ENCODE measurements around the gene BTBD6.
"Not testable (repeated sequence)": the region's sequence is repeated elsewhere in the genome, so short reads cannot be mapped to it uniquely, and the experiment has no call there.

The BTBD6 gene

DNA sequence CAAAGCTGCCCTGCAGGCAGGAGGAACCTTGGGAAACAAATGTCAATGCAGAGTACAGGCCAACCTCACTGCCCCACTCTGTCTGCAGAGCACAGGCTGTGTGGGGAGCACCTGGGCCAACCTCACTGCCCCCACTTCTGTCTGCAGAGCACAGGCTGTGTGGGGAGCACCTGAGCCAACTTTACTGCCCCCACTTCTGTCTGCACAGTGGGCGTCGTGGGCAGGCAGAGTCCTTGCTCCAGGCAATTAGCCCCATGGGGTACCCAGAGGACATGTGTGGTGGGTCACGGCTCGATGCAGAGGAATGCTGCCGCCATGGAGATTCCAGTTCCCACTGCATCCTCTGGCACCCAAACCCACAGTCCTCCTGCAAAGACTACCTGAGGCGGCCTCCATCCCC lies 26.3 kb downstream of the BTBD6 start:
- no peak for DNase-seq

DNA sequence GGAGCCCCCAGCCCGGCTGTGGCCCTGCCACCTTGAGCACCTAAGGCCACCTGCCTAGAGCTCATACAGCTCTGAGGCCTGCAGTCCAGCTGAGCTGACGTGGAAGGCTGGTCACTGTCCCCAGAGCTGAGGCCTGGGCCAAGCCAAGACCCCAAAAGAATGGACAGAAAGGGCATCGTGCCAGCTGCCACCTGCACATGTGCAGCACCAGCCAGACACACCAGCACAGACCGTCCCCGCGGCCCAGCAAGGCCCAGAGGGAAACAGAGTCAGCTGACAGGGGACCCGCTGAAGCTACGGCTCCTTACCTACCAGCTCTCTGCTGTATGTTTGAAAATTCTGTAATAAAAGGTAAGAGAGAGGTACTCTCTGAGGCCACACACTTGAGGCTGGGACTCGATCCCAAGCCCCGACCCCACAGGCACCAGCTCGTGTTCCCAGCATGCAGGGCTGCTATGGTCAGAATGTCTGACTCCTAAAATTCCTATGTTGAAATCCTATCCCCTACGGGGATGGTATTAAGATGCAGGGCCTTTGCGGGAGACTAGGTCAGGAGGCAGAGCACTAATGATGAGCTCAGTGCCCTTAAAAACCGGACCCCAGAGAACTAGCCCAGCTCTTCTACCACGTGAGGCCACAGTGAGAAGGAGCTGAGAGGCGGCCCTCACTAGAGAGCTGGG lies 27.1 kb downstream of the BTBD6 start:
- DNase-seq = no peak

DNA sequence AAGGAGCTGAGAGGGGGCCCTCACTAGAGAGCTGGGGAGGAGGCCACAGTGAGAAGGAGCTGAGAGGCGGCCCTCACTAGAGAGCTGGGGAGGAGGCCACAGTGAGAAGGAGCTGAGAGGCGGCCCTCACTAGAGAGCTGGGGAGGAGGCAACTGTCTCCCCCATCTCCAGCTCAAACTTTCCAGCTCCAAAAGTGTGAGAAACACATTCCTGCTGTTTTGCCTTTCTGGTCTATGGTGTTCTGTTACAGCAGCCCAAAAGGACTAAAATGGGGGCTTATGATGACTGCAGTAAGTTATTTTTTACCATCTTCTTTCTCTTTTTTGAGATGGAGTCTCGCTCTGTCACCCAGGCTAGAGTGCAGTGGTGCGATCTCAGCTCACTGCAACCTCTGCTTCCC lies 29.1 kb downstream of the BTBD6 start:
- DNase-seq = not testable (repeated sequence)

DNA sequence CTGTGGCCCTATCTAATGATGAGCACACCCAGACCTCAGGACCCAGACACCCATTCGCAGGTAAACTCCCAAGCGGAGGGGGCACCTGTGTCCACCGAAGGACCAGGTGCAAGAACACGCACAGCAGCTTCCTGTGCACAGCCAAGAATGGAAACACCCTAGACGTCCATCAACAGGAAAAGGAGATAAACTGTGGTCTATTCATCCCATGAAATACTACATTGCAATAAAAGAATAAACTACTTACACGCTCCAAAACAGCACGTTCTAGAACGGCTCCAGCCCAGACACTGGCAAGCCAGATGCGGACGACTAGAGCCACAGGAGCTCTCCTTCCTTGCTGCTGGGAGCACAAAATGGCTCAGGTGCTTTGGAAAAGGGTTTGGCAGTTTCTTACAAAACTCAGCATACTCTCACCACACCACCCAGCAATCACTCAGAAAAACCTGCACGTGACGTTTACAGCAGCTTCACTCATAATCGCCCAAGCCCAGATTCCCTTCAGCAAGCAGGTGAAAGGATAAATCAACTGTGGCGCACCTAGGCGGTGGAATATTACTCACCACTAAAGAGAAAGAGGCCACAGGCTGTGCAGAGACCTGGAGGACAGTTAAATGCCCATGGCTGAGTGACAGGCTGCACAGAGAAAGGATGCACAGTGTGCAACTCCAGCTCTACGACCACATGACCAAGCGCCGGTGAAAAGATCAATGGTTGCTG lies 31.5 kb downstream of the BTBD6 start:
- no peak for DNase-seq

DNA sequence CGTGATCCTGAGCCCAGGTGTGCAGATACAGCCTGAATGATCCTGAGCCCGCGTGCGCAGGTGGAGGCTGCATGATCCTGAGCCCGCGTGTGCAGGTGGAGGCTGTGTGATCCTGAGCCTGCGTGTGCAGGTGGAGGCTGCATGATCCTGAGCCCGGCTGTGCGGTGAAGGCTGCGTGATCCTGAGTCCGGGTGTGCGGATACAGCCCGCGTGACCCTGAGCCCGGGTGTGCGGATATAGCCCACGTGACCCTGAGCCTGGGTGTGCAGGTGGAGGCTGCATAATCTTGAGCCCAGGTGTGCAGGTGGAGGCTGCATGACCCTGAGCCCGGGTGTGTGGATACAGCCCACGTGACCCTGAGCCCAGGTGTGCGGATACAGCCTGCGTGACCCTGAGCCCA lies 32.2 kb downstream of the BTBD6 start:
- no peak for DNase-seq

DNA sequence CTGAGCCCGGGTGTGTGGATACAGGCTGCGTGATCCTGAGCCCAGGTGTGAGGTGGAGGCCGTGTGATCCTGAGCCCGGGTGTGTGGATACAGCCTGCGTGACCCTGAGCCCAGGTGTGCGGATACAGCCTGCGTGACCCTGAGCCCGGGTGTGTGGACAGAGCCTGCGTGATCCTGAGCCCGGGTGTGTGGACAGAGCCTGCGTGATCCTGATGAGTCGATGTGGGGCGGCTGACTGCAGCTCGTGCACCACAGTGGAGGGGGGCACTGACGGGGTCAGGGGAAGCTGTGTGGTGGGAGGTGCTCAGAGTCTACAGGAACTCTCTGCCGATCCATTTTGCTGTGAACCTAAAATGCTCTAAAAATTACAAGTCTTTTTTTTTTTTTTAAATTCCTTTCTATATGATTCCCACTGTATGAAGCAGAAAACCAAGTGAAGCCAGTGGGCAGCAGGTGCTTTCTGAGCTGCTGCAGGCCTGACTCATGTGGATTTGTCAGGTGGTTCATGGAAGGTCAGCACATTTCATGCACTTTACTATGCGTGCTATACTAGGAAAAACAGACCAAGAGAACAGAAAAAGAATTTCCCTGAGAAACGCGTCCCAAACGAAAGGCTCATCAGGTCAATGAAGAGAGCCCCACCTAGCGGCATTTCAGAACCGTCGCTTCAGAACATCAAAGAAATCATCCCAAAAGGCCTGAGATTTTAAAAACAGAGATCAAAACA lies 33.2 kb downstream of the BTBD6 start:
- no peak for DNase-seq

DNA sequence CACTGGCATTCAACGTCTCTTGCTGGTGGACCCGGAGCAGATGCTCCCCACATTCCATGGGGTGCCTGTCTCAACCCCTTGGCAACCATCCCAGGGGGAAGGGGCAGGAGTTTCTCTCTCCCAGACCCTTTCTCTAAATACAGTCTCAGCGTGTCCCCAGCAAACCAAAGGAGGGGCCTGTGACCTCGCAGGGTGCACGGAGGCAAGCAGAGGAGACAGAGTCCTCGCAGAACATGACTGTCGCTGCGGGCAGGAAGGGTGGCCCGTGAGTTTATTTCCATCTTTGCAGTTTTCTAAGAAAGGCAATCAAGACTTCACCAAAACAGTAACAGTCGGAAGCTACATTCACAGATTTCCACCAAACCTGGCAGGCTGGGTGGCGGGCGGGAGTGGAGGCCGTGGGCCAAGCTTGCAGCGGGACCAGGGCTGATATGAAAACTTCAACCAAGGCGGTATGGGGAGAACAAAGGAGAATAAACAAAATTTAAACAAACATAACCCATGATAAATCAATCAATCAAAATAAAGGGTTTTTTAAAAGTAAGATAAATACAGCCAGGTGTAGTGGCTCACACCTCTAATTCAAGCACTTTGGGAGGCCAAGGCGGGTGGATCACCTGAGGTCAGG lies 33.9 kb downstream of the BTBD6 start:
- no peak for DNase-seq

DNA sequence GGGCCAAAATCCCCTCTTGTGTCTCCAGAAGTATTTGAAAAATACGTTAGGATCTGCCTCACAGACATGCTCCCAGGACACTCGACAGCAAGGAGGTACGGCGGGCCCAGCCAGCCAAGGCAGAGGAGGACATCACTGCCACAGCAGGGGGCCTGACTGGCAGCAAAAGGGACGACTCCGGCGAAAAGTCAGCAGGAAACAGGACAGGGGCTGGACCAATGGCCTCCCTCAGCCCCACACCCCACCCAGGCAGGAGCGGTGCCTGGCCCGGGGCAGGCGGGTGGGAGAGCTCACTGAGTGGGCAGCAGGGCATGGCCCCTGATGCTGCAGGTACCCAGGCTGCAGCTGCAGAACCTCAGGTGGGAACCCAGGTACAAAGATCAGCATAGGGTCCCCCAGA lies 34.7 kb downstream of the BTBD6 start:
- no peak for DNase-seq

DNA sequence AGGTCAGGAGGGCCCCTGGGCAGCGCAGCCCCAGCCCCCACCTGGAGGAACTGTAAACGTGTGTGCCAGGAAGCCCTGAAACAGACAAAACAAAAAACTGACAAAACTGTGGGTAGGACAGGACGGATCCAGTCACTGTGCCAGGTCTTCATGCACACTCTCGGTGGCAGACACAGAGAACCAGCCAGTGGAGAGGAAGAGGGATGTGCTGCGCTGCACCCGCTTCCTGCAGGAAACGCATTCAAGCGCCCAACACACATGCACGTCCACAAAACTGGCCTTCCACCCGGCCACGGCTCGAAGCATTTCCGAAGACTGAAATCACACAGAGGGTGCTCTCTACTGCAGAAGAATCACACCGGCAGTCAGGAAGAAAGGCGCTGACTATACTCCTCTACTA lies 35.6 kb downstream of the BTBD6 start:
- no peak for DNase-seq

DNA sequence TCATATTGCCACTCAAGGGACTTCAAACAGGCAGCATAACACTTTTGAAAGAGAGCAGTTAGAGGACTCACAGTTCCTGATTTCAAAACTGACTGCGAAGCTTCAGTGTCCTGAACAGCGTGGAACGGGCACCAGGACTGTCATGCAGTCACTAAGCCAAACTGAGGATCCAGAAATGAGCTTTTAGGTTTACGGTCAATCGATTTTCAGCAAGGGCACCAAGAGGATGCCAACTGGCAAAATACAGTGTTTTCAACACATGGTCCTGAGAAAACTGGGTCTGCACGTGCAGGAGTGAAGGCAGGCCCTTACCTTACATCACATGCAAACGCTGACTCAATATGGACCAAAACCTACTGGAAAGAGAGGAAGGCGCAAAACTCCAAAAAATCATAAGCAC lies 36.8 kb downstream of the BTBD6 start:
- no peak for DNase-seq

DNA sequence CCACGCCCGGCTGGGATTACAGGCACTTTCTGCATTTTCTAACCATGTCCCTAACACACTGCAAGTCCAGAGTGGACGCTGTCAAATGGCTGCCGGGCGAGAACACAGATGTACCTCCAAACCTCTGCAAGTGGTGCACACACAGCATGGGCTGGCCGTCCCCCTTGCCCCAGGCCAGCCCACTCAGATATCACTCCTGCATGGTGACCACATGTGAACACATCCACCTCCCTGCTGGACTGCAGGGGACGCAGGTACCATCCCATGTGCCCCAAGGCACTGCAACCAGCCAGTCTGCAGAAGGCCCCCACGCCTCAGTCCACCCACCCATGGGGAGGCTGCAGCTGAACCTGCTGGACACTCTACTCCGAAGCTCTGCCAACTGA lies 38.4 kb downstream of the BTBD6 start:
- DNase-seq = no peak

DNA sequence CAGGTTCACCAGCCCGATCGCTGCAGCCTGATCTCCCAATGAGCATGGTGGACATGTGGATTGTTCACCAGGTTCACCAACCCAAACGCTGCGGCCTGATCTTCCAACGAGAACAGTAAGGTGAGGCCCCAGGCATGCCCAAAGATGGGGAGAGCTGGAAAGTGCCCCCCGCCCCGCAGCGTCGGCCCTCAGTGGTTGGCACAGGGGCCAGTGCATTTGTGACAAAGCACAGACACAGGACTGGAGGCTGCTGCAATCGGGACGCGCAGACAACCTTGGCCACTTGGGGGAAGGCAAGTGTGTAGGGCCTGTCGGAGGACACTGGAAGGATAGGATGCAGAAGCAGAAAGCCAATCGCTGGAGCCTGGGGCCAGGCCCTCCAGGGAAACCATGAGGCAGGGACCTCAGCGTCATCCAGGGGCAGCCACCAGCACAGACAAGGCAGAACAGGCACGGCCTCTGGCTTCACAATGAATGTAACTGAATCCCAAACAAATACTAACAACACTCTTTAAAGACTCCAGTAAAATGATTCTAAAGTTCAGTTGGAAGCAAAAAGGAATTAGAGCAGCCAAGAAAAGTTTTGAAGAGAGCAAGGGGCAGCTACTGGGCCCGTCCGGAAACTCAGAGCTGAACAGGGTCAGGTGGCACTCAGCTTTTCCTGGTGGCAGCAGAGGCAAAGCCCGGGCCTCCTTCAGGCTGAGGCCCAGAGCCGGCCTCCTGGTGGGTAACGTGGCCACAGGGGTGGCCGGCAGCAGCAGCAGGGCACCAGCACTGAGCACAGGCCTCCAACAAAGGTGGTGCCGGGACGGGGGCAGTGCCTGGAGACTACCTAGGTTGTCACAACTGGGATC lies 39.1 kb downstream of the BTBD6 start:
- DNase-seq = no peak

DNA sequence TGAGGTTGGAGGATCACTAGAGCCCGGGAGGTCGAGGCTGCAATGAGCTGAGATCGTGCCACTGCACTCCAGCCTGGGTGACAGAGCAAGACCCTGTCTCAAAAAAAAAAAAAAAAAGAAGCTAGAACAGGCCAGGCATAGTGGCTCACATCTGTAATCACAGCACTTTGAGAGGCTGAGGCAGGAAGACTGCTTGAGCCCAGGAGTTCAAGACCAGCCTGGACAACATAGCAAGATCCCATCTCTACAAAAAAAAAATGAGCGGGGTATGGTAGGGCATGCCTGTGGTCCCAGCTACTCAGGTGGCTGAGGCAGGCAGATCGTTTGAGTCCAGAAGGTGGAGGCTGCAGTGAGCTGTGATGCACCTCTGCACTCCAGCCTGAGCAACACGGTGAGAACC lies 40.6 kb downstream of the BTBD6 start:
- not testable (repeated sequence) for DNase-seq

DNA sequence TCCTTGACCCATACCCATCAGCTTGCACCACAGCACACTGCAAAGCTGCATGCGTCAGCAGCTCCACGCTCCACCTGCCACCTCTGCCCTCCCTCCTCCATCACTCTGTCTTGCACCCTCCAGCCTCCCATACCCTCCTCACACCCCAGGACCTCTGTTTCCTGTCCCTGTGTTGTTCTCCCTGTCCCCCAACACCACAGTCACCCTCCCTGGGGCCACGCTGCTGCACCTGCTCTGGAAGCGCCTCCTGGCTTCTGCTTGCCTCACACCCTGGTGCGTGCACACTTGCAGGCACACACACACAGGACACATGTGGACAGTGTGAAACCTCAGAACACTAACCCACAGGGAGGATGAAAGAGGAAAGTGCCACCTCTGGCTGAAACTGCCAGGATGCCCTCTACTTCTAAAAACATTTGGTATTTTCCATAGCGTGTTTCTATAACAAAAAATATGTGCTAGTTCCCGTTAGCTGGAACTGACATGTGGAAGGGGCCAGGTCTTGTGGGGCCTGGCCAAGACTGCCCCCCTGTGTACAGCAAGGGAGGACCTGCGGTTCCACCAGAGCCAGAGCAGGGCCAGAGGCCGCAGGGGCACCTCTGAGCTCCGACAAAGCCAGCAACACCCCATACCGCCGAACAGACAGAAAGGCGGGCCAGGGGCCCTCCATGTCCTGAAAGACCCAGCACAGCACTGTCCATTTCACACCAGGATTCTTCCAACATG lies 42.5 kb downstream of the BTBD6 start:
- no peak for DNase-seq

DNA sequence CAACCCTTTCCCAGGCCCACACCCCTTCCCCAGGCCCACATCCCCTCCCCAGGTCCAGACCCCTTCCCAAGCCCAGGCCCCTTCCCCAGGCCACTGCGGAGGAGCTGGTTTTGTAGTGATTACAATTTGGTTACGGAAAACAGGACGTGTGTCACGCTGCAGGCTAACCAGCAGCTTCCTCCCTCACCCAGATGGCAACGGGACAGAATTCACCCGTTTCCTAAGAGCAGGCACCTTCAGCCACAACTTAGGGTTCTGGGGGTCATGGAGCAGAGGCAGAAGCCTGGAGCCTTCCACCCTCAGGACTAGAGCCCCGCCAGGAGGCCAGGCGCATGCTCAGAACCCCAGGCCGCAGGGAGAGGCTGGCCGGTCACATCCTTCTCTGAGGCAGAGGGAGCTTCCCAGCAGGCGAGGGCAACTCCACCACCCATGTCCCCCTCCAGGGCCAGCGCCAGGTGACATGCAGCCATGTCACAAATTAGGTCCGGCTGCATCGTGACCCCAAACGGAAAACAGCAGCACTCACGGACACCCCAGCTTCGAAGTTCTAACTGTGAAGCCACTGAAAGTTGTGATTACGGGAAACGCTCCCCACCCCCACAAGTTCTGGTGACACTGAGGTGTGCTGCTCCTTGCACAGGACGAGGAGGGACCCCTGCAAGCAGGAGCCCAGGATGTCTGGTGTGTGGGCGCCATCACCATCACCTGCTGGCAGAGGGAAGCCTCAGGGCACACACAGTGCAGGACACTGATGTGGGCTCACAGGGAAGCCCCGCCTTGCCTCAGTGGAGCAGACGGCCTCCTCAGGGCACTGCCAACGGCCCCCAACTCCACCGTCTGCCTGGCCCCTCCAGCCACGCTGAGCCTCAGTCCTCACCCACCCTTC lies 44.7 kb downstream of the BTBD6 start:
- DNase-seq = peak; percentile 27

DNA sequence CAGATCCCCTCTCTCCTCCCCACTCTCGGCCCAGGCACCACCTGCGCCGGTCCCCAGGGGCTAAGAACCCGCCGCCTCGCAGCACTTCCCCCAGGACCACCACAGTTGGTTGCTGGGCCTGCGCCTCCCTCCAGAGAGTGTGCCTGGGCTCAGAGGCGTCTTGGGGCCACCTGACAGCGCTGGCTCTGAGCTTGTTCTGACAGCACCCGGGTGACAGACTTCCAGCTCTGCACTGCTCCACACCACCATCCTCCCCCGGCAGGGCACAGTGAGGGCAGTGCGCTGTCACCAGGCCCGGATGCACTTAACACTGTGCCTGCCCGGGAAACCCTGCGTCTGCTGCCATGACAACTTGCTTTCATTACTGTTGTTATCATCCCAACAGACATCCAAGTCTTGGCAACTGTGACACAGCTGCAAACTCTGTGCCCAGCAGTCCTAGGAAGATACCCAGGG lies 45.8 kb downstream of the BTBD6 start:
- peak; percentile 68 for DNase-seq

DNA sequence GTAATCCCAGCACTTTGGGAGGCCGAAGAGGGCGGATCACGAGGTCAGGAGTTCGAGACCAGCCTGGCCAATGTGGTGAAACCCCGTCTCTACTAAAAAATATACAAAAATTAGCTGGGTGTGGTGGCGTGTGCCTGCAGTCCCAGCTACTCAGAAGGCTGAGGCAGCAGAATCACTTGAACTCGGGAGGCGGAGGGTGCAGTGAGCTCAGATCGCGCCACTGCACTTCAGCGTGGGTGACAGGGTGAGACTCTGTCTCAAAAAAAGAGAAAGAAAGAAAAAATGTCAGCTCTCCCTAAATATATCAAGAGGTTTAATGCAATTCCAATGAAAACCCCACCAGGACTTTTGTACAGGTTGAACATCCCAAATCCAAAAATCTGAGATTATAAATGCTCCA lies 49.0 kb downstream of the BTBD6 start:
- DNase-seq = not testable (repeated sequence)

DNA sequence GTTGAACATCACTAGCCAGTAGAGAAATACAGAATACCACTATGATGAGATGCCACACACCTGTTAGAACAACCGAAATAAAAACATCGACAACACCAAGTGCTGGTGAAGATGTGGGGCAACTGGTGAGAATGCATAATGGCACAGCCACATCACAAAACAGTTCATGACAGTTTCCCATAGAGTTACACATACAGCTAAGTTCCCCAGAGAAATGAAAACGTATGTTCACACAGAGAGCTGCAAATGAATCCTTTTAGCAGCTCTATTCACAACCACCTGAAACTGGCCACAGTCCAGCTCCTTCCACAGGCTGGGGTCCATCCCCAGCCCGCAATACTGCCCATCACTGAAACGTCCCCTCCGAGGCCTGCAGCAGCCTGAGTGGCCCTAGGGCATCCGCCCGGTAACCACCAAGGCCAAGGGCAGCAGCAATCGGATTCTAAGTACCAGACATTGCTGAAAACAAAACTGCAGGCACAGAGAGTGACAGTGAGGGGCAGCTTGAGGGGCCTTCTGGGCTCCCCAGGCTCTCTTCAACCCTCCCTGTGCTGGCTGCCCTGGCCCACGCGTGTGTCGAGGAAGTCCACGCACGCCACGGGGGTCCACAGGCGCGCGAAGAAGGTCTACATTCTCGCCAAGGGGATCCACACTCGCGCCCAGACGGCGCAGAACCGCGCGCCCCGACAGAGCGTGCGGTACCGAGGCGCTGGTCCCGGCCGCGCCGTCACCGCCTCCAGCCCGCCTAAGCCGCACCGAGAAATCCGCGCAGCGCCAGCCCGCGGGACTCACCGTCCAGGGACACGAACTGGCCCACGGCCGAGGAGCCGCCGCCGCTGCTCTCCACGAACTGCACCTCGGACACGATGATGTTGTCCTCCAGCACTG lies 51.6 kb downstream of the BTBD6 start:
- no peak for DNase-seq

Data from activated T-cell treated with anti-CD3 and anti-CD28 coated beads, Interleukin-2, amount 50 U/mL, for 1 hour (primary cell).